CD4-positive, alpha-beta T cell treated with Interleukin-4 for 4 hours (primary cell): Measurements from ENCODE around the gene ADCY4.
"Not testable (repeated sequence)": the region's sequence is repeated elsewhere in the genome, so short reads cannot be mapped to it uniquely, and the experiment has no call there.

ENCODE experiments used
- DNase-seq: peaks from one replicate; pipeline ENCODE4 v3.0.0-alpha.2; 2020

ADCY4 gene

GRCh38 chr14:24334431-24335291 is at the start of gene ADCY4:
ADCY4 (minus strand) TSS chr14:24335071; CDS start chr14:24334652, 419 bp downstream.
- no peak for DNase-seq

GRCh38 chr14:24384169-24384568 is 49.3 kb upstream of the ADCY4 start:
- no peak for DNase-seq

GRCh38 chr14:24382064-24382371 is 47.1 kb upstream of the ADCY4 start:
- no peak for DNase-seq

- no peak for DNase-seq
Observed at GRCh38 chr14:24381363-24382063, 46.6 kb upstream of the ADCY4 start.

GRCh38 chr14:24379907-24380730 is 45.2 kb upstream of the ADCY4 start:
- no peak for DNase-seq

- DNase-seq = no peak
Observed at GRCh38 chr14:24378981-24379906, 44.4 kb upstream of the ADCY4 start.

GRCh38 chr14:24378327-24378726 is 43.5 kb upstream of the ADCY4 start:
- DNase-seq = no peak

GRCh38 chr14:24377657-24378056 is 42.8 kb upstream of the ADCY4 start:
- no peak for DNase-seq

- DNase-seq = no peak
Observed at GRCh38 chr14:24377126-24377525, 42.3 kb upstream of the ADCY4 start.

- DNase-seq = no peak
Observed at GRCh38 chr14:24376448-24377070, 41.7 kb upstream of the ADCY4 start.

- DNase-seq = no peak
Observed at GRCh38 chr14:24372701-24373416, 38.0 kb upstream of the ADCY4 start.

- DNase-seq = not testable (repeated sequence)
Observed at GRCh38 chr14:24371605-24372004, 36.7 kb upstream of the ADCY4 start.

- no peak for DNase-seq
Observed at GRCh38 chr14:24370748-24371147, 35.9 kb upstream of the ADCY4 start.

- DNase-seq = no peak
Observed at GRCh38 chr14:24369907-24370687, 35.2 kb upstream of the ADCY4 start.

GRCh38 chr14:24369463-24369862 is 34.6 kb upstream of the ADCY4 start:
- no peak for DNase-seq

- peak; percentile 2 for DNase-seq
Observed at GRCh38 chr14:24368562-24369252, 33.8 kb upstream of the ADCY4 start.

- no peak for DNase-seq
Observed at GRCh38 chr14:24368212-24368561, 33.3 kb upstream of the ADCY4 start.

- DNase-seq = no peak
Observed at GRCh38 chr14:24367514-24368211, 32.8 kb upstream of the ADCY4 start, which contains the start of gene NFATC4. NFATC4 (plus strand) TSS chr14:24368184; CDS start chr14:24368341, 157 bp downstream.
